C4-2B (cell line): ENCODE measurements around the gene HBS1L.

ENCODE experiments used
- ZFX ChIP-seq: fragments of 450-650 bp; IDR thresholded peaks from 2 replicates; pipeline ENCODE4 v1.6.1; 2017
- TF ChIP-seq, protein P1 (sequence below): fragments of 450-650 bp; conservative IDR thresholded peaks from 2 replicates; pipeline ENCODE4 v1.5.1; 2017; ENCODE audit warnings: mild to moderate bottlenecking

DNA sequence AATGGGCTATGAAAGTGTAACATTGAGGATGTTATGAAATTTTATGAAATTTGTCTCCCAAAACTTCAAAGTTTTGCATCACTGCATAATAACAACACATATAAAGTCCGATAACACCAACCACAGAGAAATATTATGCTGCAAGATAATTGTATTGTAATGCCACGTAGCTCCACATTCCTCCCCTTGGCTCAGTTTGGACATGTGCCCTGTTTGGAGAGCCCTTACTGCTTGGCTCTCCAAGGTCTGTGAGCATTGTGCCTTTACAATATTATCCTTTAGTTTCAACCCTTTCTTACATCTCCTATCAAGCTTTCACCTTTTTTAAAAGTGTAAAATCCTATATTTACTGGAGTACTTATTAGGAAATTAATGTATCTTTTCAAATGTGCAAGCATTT lies 10.8 kb downstream of the HBS1L start:
- TF ChIP-seq, protein P1, sequence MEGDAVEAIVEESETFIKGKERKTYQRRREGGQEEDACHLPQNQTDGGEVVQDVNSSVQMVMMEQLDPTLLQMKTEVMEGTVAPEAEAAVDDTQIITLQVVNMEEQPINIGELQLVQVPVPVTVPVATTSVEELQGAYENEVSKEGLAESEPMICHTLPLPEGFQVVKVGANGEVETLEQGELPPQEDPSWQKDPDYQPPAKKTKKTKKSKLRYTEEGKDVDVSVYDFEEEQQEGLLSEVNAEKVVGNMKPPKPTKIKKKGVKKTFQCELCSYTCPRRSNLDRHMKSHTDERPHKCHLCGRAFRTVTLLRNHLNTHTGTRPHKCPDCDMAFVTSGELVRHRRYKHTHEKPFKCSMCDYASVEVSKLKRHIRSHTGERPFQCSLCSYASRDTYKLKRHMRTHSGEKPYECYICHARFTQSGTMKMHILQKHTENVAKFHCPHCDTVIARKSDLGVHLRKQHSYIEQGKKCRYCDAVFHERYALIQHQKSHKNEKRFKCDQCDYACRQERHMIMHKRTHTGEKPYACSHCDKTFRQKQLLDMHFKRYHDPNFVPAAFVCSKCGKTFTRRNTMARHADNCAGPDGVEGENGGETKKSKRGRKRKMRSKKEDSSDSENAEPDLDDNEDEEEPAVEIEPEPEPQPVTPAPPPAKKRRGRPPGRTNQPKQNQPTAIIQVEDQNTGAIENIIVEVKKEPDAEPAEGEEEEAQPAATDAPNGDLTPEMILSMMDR, result no peak
- no peak for TF ChIP-seq ZFX
